Neuronal stem cell (in vitro differentiated cells): ENCODE results near the gene TMEM221. TPM values are rescaled to one million over a fixed set of nuclear protein-coding genes. Genes with fewer than 3 reads are reported as not detected.
A peak's percentile ranks its signal among the peaks of the same experiment; 100 is the strongest.

Source experiments
- DNase-seq: peaks from one replicate; pipeline ENCODE4 v3.0.0-alpha.2; 2013; ENCODE audit warnings: low spot score
- H2AFZ ChIP-seq: one replicate; pipeline ENCODE4 v1.6.1; 2013; ENCODE audit warnings: mild to moderate bottlenecking, low read length, inconsistent platforms
- H2AK5ac ChIP-seq: 2 replicates; pipeline ENCODE4 v1.6.1; 2013; ENCODE audit warnings: low read depth, mild to moderate bottlenecking, inconsistent platforms, low read length, moderate library complexity, mixed read lengths
- H2BK120ac ChIP-seq: 2 replicates; pipeline ENCODE4 v1.6.1; 2013; ENCODE audit warnings: low read depth, mild to moderate bottlenecking, inconsistent platforms, low read length, moderate library complexity, mixed read lengths
- H2BK12ac ChIP-seq: one replicate; pipeline ENCODE4 v1.6.1; 2013; ENCODE audit warnings: low read length, inconsistent platforms
- H2BK15ac ChIP-seq: 2 replicates; pipeline ENCODE4 v1.6.1; 2013; ENCODE audit warnings: mild to moderate bottlenecking, low read length, inconsistent platforms, mixed read lengths
- H2BK5ac ChIP-seq: one replicate; pipeline ENCODE4 v1.6.1; 2013; ENCODE audit warnings: inconsistent platforms, mild to moderate bottlenecking, low read length, moderate library complexity
- H3K14ac ChIP-seq: one replicate; pipeline ENCODE4 v1.6.1; 2013; ENCODE audit warnings: low read length, inconsistent platforms
- H3K18ac ChIP-seq: 2 replicates; pipeline ENCODE4 v1.6.1; 2013; ENCODE audit warnings: low read length, inconsistent platforms
- H3K23ac ChIP-seq: 2 replicates; pipeline ENCODE4 v1.6.1; 2013; ENCODE audit warnings: low read depth, mild to moderate bottlenecking, mixed read lengths, low read length, inconsistent platforms; ENCODE audit not compliant: poor library complexity
- H3K27ac ChIP-seq: replicated peaks from 3 replicates; pipeline ENCODE4 v1.5.1; 2013; ENCODE audit warnings: low read length, inconsistent platforms
- H3K27me3 ChIP-seq, 3 experiments: 2 replicates each; pipeline ENCODE4 v1.6.1; 2013; ENCODE audit warnings: low read length in 3 of 3, mild to moderate bottlenecking in 2 of 3, inconsistent platforms in 1 of 3, low read depth in 1 of 3, mixed read lengths in 1 of 3, moderate library complexity in 1 of 3; ENCODE audit not compliant: control insufficient read depth in 3 of 3, insufficient read depth in 3 of 3
- H3K36me3 ChIP-seq, 2 donors: replicated peaks in 1 of 2; 2 replicates each; pipeline ENCODE4 v1.6.1; 2013; ENCODE audit warnings: low read length in 2 of 2; ENCODE audit not compliant: control insufficient read depth in 2 of 2, insufficient read depth in 2 of 2
- H3K4ac ChIP-seq: 2 replicates; pipeline ENCODE4 v1.6.1; 2013; ENCODE audit warnings: inconsistent platforms, mild to moderate bottlenecking, low read length, moderate library complexity
- H3K4me1 ChIP-seq, 2 donors: 1 replicate in 1 of 2; 2 replicates in 1 of 2; pipeline ENCODE4 v1.6.1; 2013; ENCODE audit warnings: low read length in 2 of 2, low read depth in 1 of 2; ENCODE audit not compliant: control insufficient read depth in 2 of 2, insufficient read depth in 1 of 2
- H3K4me2 ChIP-seq: one replicate; pipeline ENCODE4 v1.6.1; 2013; ENCODE audit warnings: mild to moderate bottlenecking, low read length, inconsistent platforms; ENCODE audit not compliant: insufficient read depth, poor library complexity, severe bottlenecking
- H3K4me3 ChIP-seq, 2 donors: 2 replicates each; pipeline ENCODE4 v1.5.1; 2013; ENCODE audit warnings: low read length in 2 of 2, mild to moderate bottlenecking in 2 of 2, inconsistent platforms in 1 of 2, moderate library complexity in 1 of 2
- H3K79me1 ChIP-seq: one replicate; pipeline ENCODE4 v1.6.1; 2013; ENCODE audit warnings: low read depth, mild to moderate bottlenecking, inconsistent platforms, low read length, moderate library complexity
- H3K9ac ChIP-seq: one replicate; pipeline ENCODE4 v1.6.1; 2013; ENCODE audit warnings: mild to moderate bottlenecking, low read depth, low read length, inconsistent platforms; ENCODE audit not compliant: poor library complexity
- H3K9me3 ChIP-seq, 2 donors: replicated peaks in 1 of 2; 2 replicates each; pipeline versions ENCODE3 to v1.6.1; 2013; ENCODE audit warnings: low read length in 2 of 2, mild to moderate bottlenecking in 2 of 2, inconsistent platforms in 1 of 2, low read depth in 1 of 2, mixed read lengths in 1 of 2, moderate library complexity in 1 of 2; ENCODE audit not compliant: control insufficient read depth in 2 of 2, insufficient read depth in 1 of 2
- H4K8ac ChIP-seq: one replicate; pipeline ENCODE4 v1.6.1; 2013; ENCODE audit warnings: low read depth, mild to moderate bottlenecking, inconsistent platforms, low read length, moderate library complexity
- H4K91ac ChIP-seq: one replicate; pipeline ENCODE4 v1.6.1; 2013; ENCODE audit warnings: low read length, low read depth, mild to moderate bottlenecking, inconsistent platforms; ENCODE audit not compliant: poor library complexity
- WGBS, 2 donors: extraction: QIAGEN DNeasy Blood & Tissue Kit; methylation state at CpG; one replicate each; pipeline ENCODE4 v1.1.7; 2013; ENCODE audit warnings: missing lambda C conversion rate in 2 of 2, mixed read lengths in 1 of 2; ENCODE audit not compliant: insufficient read length in 2 of 2, insufficient replicate concordance in 1 of 2; ENCODE audit errors: extremely low coverage in 2 of 2; 5-methylcytosine and 5-hydroxymethylcytosine counted together
- polyA plus RNA-seq, 2 experiments: library from polyadenylated mRNA; stranded (reverse); fragments of 200-250 nt; gene quantifications; one replicate each; pipeline ENCODE4 v1.2.3, GENCODE V29; 2013

Gene TMEM221
- 2.0 TPM for polyA plus RNA-seq (2013, experiment 1 of 2)
- polyA plus RNA-seq (2013, experiment 2 of 2), result 1.6 TPM

DNA sequence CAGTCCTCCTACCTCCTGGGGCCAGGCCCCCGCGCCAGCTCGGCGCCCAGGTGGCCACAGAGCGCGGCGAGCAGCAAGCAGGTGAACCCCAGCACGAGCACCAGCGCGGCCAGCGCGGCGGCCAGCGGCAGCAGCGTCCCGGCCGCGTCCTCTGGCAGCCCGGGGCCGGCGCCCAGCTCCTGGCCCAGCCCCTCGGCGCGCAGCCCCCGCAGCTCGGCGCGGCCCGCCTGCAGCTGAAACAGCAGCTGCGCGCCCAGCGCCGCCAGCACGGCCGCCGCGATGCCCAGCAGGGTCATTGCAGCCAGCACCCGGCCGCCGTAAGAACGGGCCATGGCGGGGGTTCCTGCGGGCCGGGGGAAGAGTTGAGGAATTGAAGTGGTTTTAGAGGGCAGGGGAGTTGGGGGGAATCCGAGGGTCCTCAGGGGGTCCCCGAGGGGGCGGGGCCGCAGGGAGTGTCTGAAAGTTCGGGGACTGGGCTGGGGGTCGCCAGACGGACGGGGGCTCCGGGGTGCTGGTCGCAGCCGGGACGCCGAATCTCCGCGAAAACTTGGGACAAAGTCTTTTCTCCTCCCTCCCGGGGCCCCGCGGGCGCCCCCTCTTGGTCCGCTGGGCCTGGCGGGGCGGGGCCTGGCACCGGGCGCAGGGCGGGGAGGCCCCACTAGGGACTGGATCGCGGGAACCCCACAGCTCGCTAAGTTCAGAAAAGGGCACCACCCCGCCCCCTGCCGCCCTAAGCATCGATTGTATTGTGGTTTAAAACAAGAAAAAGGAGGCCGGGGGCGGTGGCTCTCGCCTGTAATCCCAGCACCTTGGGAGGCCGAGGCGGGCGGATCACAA is at the start of gene TMEM221:
TMEM221 (minus strand) TSS at position 538 of the 837 bp plus-strand sequence; CDS start at position 332, 206 bp downstream.
- H3K23ac ChIP-seq, result no peak within 1 kb of the TSS
- DNase-seq, result no peak
- H3K4me1 ChIP-seq, result peaks cover 0 to 2% of the 10 kb centered on the region in 2 donors
- H2BK15ac ChIP-seq, result peak within 1 kb of the TSS; percentile 78
- no peak within 1 kb of the TSS for H4K8ac ChIP-seq
- H3K27ac ChIP-seq, result no peak within 1 kb of the TSS
- H2BK5ac ChIP-seq, result no peak within 1 kb of the TSS
- no peaks in the 10 kb centered on the region for H3K36me3 ChIP-seq
- no peak within 1 kb of the TSS for H2BK120ac ChIP-seq
- peak within 1 kb of the TSS; percentile 80 for H3K4me2 ChIP-seq
- peak within 1 kb of the TSS; percentile 98 for H3K18ac ChIP-seq
- peaks cover 0 to 11% (median 0%) of the 10 kb centered on the region in 3 experiments for H3K27me3 ChIP-seq
- H3K9me3 ChIP-seq, result no peaks in the 10 kb centered on the region
- peak within 1 kb of the TSS; percentile 64 for H3K14ac ChIP-seq
- H3K79me1 ChIP-seq, result no peaks in the 10 kb centered on the region
- H3K4ac ChIP-seq, result no peak within 1 kb of the TSS
- H3K4me3 ChIP-seq, result peak within 1 kb of the TSS; percentile 54 to 83
- H3K9ac ChIP-seq, result peak within 1 kb of the TSS; percentile 95
- peak within 1 kb of the TSS; percentile 72 for H4K91ac ChIP-seq
- no CpG with 5 or more reads among the region's 81 CpGs for WGBS, 2 donors
- peak within 1 kb of the TSS; percentile 99 for H2AFZ ChIP-seq
- H2BK12ac ChIP-seq, result no peak within 1 kb of the TSS
- H2AK5ac ChIP-seq, result no peak within 1 kb of the TSS

GRCh38 chr19:17497149-17497798 is 48.8 kb upstream of the TMEM221 start:
- Histone ChIP-seq H3K79me1 (no peaks in the 10 kb centered on the region), H4K8ac (no peak overlapping the region), H2BK12ac (no peak overlapping the region), H2BK15ac (no peak overlapping the region), H2AK5ac (peak overlapping the region; percentile 20), H4K91ac (no peak overlapping the region), H3K27me3 (no peaks in the 10 kb centered on the region), H3K18ac (peak overlapping the region; percentile 53), H3K4me2 (no peak overlapping the region), H2BK5ac (no peak overlapping the region), H3K23ac (no peak overlapping the region), H3K14ac (peak overlapping the region; percentile 9), H2AFZ (no peak overlapping the region), H3K9me3 (no peaks in the 10 kb centered on the region), H3K4me3 (no peak overlapping the region), H3K4me1 (peaks cover 10 to 18% of the 10 kb centered on the region in 2 donors), H2BK120ac (no peak overlapping the region), H3K36me3 (peaks cover 9% of the 10 kb centered on the region in 2 donors), H3K9ac (peak overlapping the region; percentile 68), H3K27ac (no peak overlapping the region), H3K4ac (no peak overlapping the region)
- no CpG with 5 or more reads among the region's 41 CpGs for WGBS, 2 donors
- DNase-seq, result no peak

DNA sequence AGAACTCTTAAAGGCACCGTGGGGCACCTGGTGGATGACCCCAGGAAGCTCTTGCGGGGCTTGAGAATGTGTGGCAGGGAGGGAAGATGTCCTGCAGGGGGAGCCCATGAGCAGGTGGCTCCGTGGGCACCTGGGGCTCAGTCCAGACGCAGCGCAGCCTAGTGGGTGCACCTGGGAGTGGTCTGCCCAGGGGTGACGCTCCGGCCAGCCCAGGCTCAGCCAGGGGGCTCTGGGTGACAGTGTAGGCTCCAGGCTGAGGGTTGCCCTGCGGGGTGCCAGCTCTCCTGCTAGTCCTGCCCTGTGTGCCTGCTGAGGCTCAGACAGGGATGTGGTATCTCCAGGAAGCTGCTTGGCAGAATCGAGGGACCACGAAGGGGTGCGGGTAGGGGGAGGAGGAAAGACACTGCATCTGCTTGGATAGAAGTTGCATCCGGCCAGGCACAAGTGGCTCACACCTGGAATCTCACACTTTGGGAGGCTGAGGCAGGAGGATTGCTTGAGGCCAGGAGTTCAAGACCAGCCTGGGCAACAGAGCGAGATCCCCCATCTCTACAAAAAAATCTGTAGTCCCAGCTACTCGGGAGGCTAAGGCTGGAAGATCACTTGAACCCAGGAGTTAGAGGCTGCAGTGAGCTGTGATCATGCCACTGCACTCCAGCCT is 48.0 kb upstream of the TMEM221 start:
- H3K36me3 ChIP-seq, result peaks cover 9% of the 10 kb centered on the region in 2 donors
- no peak overlapping the region for H3K18ac ChIP-seq
- no peak overlapping the region for H2BK5ac ChIP-seq
- H2AK5ac ChIP-seq, result no peak overlapping the region
- no peak overlapping the region for H2BK15ac ChIP-seq
- no peaks in the 10 kb centered on the region for H3K9me3 ChIP-seq
- WGBS, 2 donors, result no CpG with 5 or more reads among the region's 14 CpGs
- no peak overlapping the region for H3K9ac ChIP-seq
- H3K23ac ChIP-seq, result no peak overlapping the region
- no peaks in the 10 kb centered on the region for H3K27me3 ChIP-seq
- no peak overlapping the region for H2AFZ ChIP-seq
- H3K4me3 ChIP-seq, result no peak overlapping the region
- no peak overlapping the region for H2BK12ac ChIP-seq
- H3K4me1 ChIP-seq, result peaks cover 10 to 18% of the 10 kb centered on the region in 2 donors
- H4K91ac ChIP-seq, result no peak overlapping the region
- no peak overlapping the region for H3K14ac ChIP-seq
- no peaks in the 10 kb centered on the region for H3K79me1 ChIP-seq
- no peak overlapping the region for H3K4me2 ChIP-seq
- H3K27ac ChIP-seq, result no peak overlapping the region
- H4K8ac ChIP-seq, result no peak overlapping the region
- H2BK120ac ChIP-seq, result no peak overlapping the region
- no peak overlapping the region for H3K4ac ChIP-seq
- peak; percentile 56 for DNase-seq
